PFSK-1 (cell line): ENCODE measurements around the gene ATG4B.

Source experiments
- FOXP2 ChIP-seq: optimal IDR thresholded peaks from 2 replicates; pipeline ENCODE3; 2011; ENCODE audit warnings: borderline replicate concordance, control low read depth, inconsistent platforms; ENCODE audit not compliant: insufficient read depth; ENCODE audit errors: extremely low read length, extremely low read depth
- POLR2AphosphoS5 ChIP-seq: IDR thresholded peaks from 2 replicates; pipeline ENCODE4 v1.6.1; 2012; ENCODE audit warnings: low read depth, mild to moderate bottlenecking, control low read depth, low read length, moderate library complexity
- REST ChIP-seq, 2 experiments: IDR thresholded peaks; 2 replicates each; pipeline versions ENCODE4 v1.6.1 to v1.8.0; 2011 to 2012; ENCODE audit warnings: low read depth in 2 of 2, low read length in 2 of 2, control low read depth in 1 of 2, inconsistent platforms in 1 of 2, mild to moderate bottlenecking in 1 of 2, moderate library complexity in 1 of 2; ENCODE audit not compliant: insufficient read depth in 1 of 2
- SIN3A ChIP-seq: IDR thresholded peaks from 2 replicates; pipeline ENCODE4 v1.6.1; 2012; ENCODE audit warnings: mild to moderate bottlenecking, low read length, moderate library complexity, borderline replicate concordance; ENCODE audit not compliant: insufficient read depth
- TAF1 ChIP-seq: IDR thresholded peaks from 2 replicates; pipeline ENCODE4 v1.6.1; 2012; ENCODE audit warnings: low read length, control low read depth, borderline replicate concordance; ENCODE audit not compliant: insufficient read depth

GRCh38 chr2:241668839-241669238 is 31.3 kb downstream of the ATG4B start:
- TF ChIP-seq REST (IDR thresholded peaks at IDR 0.05; ENCODE audit: insufficient read depth in 1 of 2, low read depth in 2 of 2, low read length in 2 of 2) (no peak), POLR2AphosphoS5 (no peak), TAF1 (no peak), SIN3A (no peak), FOXP2 (no peak)
